OCI-LY7 (cell line): Measurements from ENCODE around the gene FBLL1.
"Not testable (repeated sequence)": the region's sequence is repeated elsewhere in the genome, so short reads cannot be mapped to it uniquely, and the experiment has no call there.

ENCODE experiments used
- CTCF ChIP-seq: fragments of 200-600 bp; sonication (generic); conservative IDR thresholded peaks from 2 replicates; pipeline ENCODE4 v1.5.1; 2014; ENCODE audit warnings: mild to moderate bottlenecking, antibody characterized with exemption, low read length, moderate library complexity, mixed read lengths
- EZH2phosphoT487 ChIP-seq: fragments of 200-600 bp; sonication (generic); IDR thresholded peaks from 2 replicates; pipeline ENCODE4 v1.6.1; 2018; ENCODE audit warnings: low read depth, borderline replicate concordance, mild to moderate bottlenecking, mixed run types, antibody characterized with exemption, low read length, moderate library complexity, mixed read lengths

- TF ChIP-seq CTCF, EZH2phosphoT487: not testable (repeated sequence)
Observed at GRCh38 chr5:168534351-168534750, 5.2 kb downstream of the FBLL1 start.
